ENCODE measurements around the gene ZNF107. TPM values are rescaled to one million over a fixed set of nuclear protein-coding genes. Genes with fewer than 3 reads are reported as not detected.

The ZNF107 gene
- total and polyA plus RNA-seq, 2 donors (not counting 3 experiments of a cell fraction or from before 2014, with no cell fraction given), result 0.77 to 5.8 TPM

Small RNAs within 50 kb of the gene (microRNA-seq; reads per million reads assigned to microRNA genes)
- not detected for gene MIR6839 (ENCODE audit: borderline number of aligned reads, borderline replicate concordance)

Small RNAs within 50 kb of the gene (small RNA-seq; reads per million reads assigned to genes)
- gene MIR6839 (ENCODE audit: insufficient read depth, insufficient read length, low read depth, low replicate concordance), result not detected

Other genes starting within 250 kb of the ZNF107 start
- gene ZNF680, start 103.1 kb upstream of the ZNF107 start, total RNA-seq, result 10.8 and 11.5 TPM in 2 replicates
- 0.83 and 1.0 TPM in 2 replicates for gene ZNF680, start 103.1 kb upstream of the ZNF107 start, polyA plus RNA-seq
- gene ZNF138, start 128.3 kb downstream of the ZNF107 start, total RNA-seq, result 3.3 and 4.4 TPM in 2 replicates
- 1.5 and 2.0 TPM in 2 replicates for gene ZNF138, start 128.3 kb downstream of the ZNF107 start, polyA plus RNA-seq
- 4.0 and 4.1 TPM in 2 replicates for gene ZNF273, start 237.1 kb downstream of the ZNF107 start, total RNA-seq
- gene ZNF273, start 237.1 kb downstream of the ZNF107 start, polyA plus RNA-seq, result 1.4 TPM in 2 replicates